Neuron (in vitro differentiated cells): ENCODE data around the gene PPP4C.
"Not testable (repeated sequence)": the region's sequence is repeated elsewhere in the genome, so short reads cannot be mapped to it uniquely, and the experiment has no call there.

Experiments
- H2AFZ ChIP-seq: one replicate; pipeline ENCODE4 v1.6.1; 2013; ENCODE audit warnings: low read depth, mild to moderate bottlenecking, inconsistent platforms, low read length, moderate library complexity
- H3K27me3 ChIP-seq: one replicate; pipeline ENCODE4 v1.6.1; 2013; ENCODE audit warnings: low read length; ENCODE audit not compliant: insufficient read depth
- H3K36me3 ChIP-seq: one replicate; pipeline ENCODE4 v1.6.1; 2013; ENCODE audit warnings: low read length; ENCODE audit not compliant: insufficient read depth
- H3K4me1 ChIP-seq: one replicate; pipeline ENCODE4 v1.6.1; 2013; ENCODE audit warnings: low read length; ENCODE audit not compliant: insufficient read depth
- H3K4me3 ChIP-seq: 2 replicates; pipeline ENCODE4 v1.5.1; 2013; ENCODE audit warnings: mild to moderate bottlenecking, low read length, moderate library complexity
- H3K9me3 ChIP-seq: one replicate; pipeline ENCODE4 v1.6.1; 2013; ENCODE audit warnings: low read length

Gene PPP4C

GRCh38 chr16:30108059-30108850 is 32.5 kb downstream of the PPP4C start:
- Histone ChIP-seq H3K4me1 (no peaks in the 10 kb centered on the region), H2AFZ (no peak overlapping the region), H3K27me3 (no peaks in the 10 kb centered on the region), H3K36me3 (peaks cover 5% of the 10 kb centered on the region), H3K4me3 (no peak overlapping the region), H3K9me3 (peaks cover under 1% of the 10 kb centered on the region)

GRCh38 chr16:30110661-30111060 is 34.9 kb downstream of the PPP4C start:
- no peaks in the 10 kb centered on the region for H3K9me3 ChIP-seq

GRCh38 chr16:30112197-30113030 is 36.6 kb downstream of the PPP4C start:
- Histone ChIP-seq H3K9me3 (no peaks in the 10 kb centered on the region), H2AFZ (no peak overlapping the region), H3K27me3 (no peaks in the 10 kb centered on the region)

More at GRCh38 chr16:30110661-30111060, 34.9 kb downstream of the PPP4C start:
- no peak overlapping the region for H3K4me3 ChIP-seq
- H2AFZ ChIP-seq = no peak overlapping the region
- H3K4me1 ChIP-seq = no peaks in the 10 kb centered on the region
- H3K27me3 ChIP-seq = no peaks in the 10 kb centered on the region
- peaks cover 8% of the 10 kb centered on the region for H3K36me3 ChIP-seq

GRCh38 chr16:30113031-30113710 is 37.4 kb downstream of the PPP4C start, which contains the start of gene GDPD3:
Gene GDPD3 (minus strand): TSS chr16:30113537. CDS start chr16:30113478, 59 bp downstream.
- Histone ChIP-seq H3K36me3 (peaks cover 15% of the 10 kb centered on the region), H3K9me3 (no peaks in the 10 kb centered on the region), H3K4me1 (no peaks in the 10 kb centered on the region), H3K27me3 (no peaks in the 10 kb centered on the region), H3K4me3 (no peak within 1 kb of the TSS), H2AFZ (no peak within 1 kb of the TSS)

More at GRCh38 chr16:30112197-30113030, 36.6 kb downstream of the PPP4C start:
- Histone ChIP-seq H3K4me3 (no peak overlapping the region), H3K4me1 (no peaks in the 10 kb centered on the region), H3K36me3 (peaks cover 11% of the 10 kb centered on the region)

- H3K4me3 ChIP-seq = no peak overlapping the region
- H3K9me3 ChIP-seq = no peaks in the 10 kb centered on the region
- no peaks in the 10 kb centered on the region for H3K27me3 ChIP-seq
- no peak overlapping the region for H2AFZ ChIP-seq
- no peaks in the 10 kb centered on the region for H3K4me1 ChIP-seq
- H3K36me3 ChIP-seq = peaks cover 18% of the 10 kb centered on the region
Measured at GRCh38 chr16:30113711-30114333, 38.0 kb downstream of the PPP4C start.

GRCh38 chr16:30114411-30114810 is 38.6 kb downstream of the PPP4C start:
- Histone ChIP-seq H3K27me3 (no peaks in the 10 kb centered on the region), H3K36me3 (peaks cover 18% of the 10 kb centered on the region), H3K4me3 (no peak overlapping the region), H2AFZ (no peak overlapping the region), H3K9me3 (no peaks in the 10 kb centered on the region), H3K4me1 (no peaks in the 10 kb centered on the region)

GRCh38 chr16:30114833-30115232 is 39.0 kb downstream of the PPP4C start:
- not testable (repeated sequence) for H3K27me3 ChIP-seq, H3K9me3 ChIP-seq, H3K4me1 ChIP-seq, H3K4me3 ChIP-seq, H2AFZ ChIP-seq
- H3K36me3 ChIP-seq = peaks cover 18% of the 10 kb centered on the region

GRCh38 chr16:30115238-30115637 is 39.4 kb downstream of the PPP4C start:
- Histone ChIP-seq H3K4me1 (no peaks in the 10 kb centered on the region), H3K9me3 (no peaks in the 10 kb centered on the region), H2AFZ (no peak overlapping the region), H3K27me3 (no peaks in the 10 kb centered on the region), H3K36me3 (peaks cover 18% of the 10 kb centered on the region), H3K4me3 (no peak overlapping the region)

GRCh38 chr16:30116291-30117207 is 40.8 kb downstream of the PPP4C start:
- H3K27me3 ChIP-seq = no peaks in the 10 kb centered on the region
- H3K9me3 ChIP-seq = no peaks in the 10 kb centered on the region
- no peaks in the 10 kb centered on the region for H3K4me1 ChIP-seq
- H3K36me3 ChIP-seq = peaks cover 18% of the 10 kb centered on the region
- H2AFZ ChIP-seq = no peak overlapping the region
- H3K4me3 ChIP-seq = no peak overlapping the region

- no peaks in the 10 kb centered on the region for H3K9me3 ChIP-seq
- peaks cover 18% of the 10 kb centered on the region for H3K36me3 ChIP-seq
- no peaks in the 10 kb centered on the region for H3K27me3 ChIP-seq
- H3K4me3 ChIP-seq = no peak overlapping the region
- no peak overlapping the region for H2AFZ ChIP-seq
- H3K4me1 ChIP-seq = peaks cover 7% of the 10 kb centered on the region
Measured at GRCh38 chr16:30117768-30118167, 42.0 kb downstream of the PPP4C start.

GRCh38 chr16:30119428-30119827 is 43.6 kb downstream of the PPP4C start:
- Histone ChIP-seq H3K27me3 (no peaks in the 10 kb centered on the region), H2AFZ (no peak overlapping the region), H3K9me3 (no peaks in the 10 kb centered on the region), H3K4me1 (peaks cover 7% of the 10 kb centered on the region), H3K4me3 (no peak overlapping the region), H3K36me3 (peaks cover 16% of the 10 kb centered on the region)
